DOHH2 (cell line): ENCODE measurements around the gene P4HTM.

Experiments
- EZH2phosphoT487 ChIP-seq: fragments of 200-600 bp; sonication (generic); IDR thresholded peaks from 2 replicates; pipeline ENCODE4 v1.6.1; 2017; ENCODE audit warnings: borderline replicate concordance, mild to moderate bottlenecking, antibody characterized with exemption, low read length, moderate library complexity, mixed read lengths
- TF ChIP-seq, protein P1 (sequence below): fragments of 200-600 bp; sonication (generic); IDR thresholded peaks from one replicate; pipeline ENCODE4 v1.5.1; 2014; ENCODE audit warnings: antibody characterized with exemption, mild to moderate bottlenecking, low read depth, low read length; ENCODE audit not compliant: poor library complexity, severe bottlenecking

DNA sequence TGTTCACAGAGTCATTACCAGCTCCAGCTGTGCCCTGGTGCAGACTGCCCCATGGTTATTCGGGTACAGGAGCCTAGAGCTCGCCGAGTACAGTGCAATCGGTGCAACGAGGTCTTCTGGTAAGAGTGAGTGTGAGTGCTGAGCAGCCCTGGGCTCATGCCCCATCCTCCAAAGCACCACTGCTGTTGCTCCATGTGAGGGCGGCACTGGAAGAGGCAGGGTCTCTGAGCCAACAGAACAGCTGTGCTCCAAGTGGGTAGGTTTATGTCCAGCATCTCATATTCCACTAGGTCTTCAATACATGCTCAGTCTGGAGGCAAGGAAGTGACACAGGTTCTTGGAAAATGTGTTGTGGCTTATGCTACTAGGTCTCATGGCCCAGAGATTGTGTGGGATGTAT, 19.5 kb upstream of the P4HTM start:
- TF ChIP-seq, protein P1, sequence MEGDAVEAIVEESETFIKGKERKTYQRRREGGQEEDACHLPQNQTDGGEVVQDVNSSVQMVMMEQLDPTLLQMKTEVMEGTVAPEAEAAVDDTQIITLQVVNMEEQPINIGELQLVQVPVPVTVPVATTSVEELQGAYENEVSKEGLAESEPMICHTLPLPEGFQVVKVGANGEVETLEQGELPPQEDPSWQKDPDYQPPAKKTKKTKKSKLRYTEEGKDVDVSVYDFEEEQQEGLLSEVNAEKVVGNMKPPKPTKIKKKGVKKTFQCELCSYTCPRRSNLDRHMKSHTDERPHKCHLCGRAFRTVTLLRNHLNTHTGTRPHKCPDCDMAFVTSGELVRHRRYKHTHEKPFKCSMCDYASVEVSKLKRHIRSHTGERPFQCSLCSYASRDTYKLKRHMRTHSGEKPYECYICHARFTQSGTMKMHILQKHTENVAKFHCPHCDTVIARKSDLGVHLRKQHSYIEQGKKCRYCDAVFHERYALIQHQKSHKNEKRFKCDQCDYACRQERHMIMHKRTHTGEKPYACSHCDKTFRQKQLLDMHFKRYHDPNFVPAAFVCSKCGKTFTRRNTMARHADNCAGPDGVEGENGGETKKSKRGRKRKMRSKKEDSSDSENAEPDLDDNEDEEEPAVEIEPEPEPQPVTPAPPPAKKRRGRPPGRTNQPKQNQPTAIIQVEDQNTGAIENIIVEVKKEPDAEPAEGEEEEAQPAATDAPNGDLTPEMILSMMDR, result no peak
- TF ChIP-seq EZH2phosphoT487, result no peak
